HepG2 (cell line): Measurements from ENCODE around the gene SUPT6H. TPM values are rescaled to one million over a fixed set of nuclear protein-coding genes. Genes with fewer than 3 reads are reported as not detected.
A peak's percentile ranks its signal among the peaks of the same experiment; 100 is the strongest.

Experiments
- ADNP ChIP-seq: sonication (generic); formaldehyde crosslinking; IDR thresholded peaks from 2 replicates; pipeline ENCODE4 v1.4.0; 2020; ENCODE audit warnings: missing genetic modification reagents
- AGO1 ChIP-seq: fragments of 200-400 bp; formaldehyde crosslinking; IDR thresholded peaks from 2 replicates; pipeline ENCODE4 v1.6.1; 2017; ENCODE audit warnings: mild to moderate bottlenecking, low read depth, low read length, moderate library complexity; ENCODE audit not compliant: poor library complexity, severe bottlenecking
- DNMT3B ChIP-seq: conservative IDR thresholded peaks from 2 replicates; pipeline ENCODE4 v1.6.1; 2016; ENCODE audit warnings: missing biosample characterization, control low read depth
- FOSL1 ChIP-seq: sonication (generic); formaldehyde crosslinking; IDR thresholded peaks from 2 replicates; pipeline ENCODE4 v1.9.0; 2021; ENCODE audit warnings: missing genetic modification reagents, borderline replicate concordance
- HOMEZ ChIP-seq: IDR thresholded peaks from 2 replicates; pipeline ENCODE4 v1.6.1; 2016; ENCODE audit warnings: low read depth
- KDM3A ChIP-seq: IDR thresholded peaks from 2 replicates; pipeline ENCODE4 v1.6.1; 2018; ENCODE audit warnings: low read depth, missing compliant biosample characterization
- MED1 ChIP-seq: sonication (generic); formaldehyde crosslinking; IDR thresholded peaks from 2 replicates; pipeline ENCODE4 v1.4.0; 2020; ENCODE audit warnings: missing genetic modification reagents
- NCOA5 ChIP-seq: sonication (generic); formaldehyde crosslinking; IDR thresholded peaks from 2 replicates; pipeline ENCODE4 v1.4.0; 2020; ENCODE audit warnings: missing genetic modification reagents
- NCOR1 ChIP-seq: fragments of 200-600 bp; sonication (generic); IDR thresholded peaks from 2 replicates; pipeline ENCODE4 v1.7.0; 2017; ENCODE audit warnings: antibody characterized with exemption, low read length, borderline replicate concordance
- NFKBIZ ChIP-seq: IDR thresholded peaks from 2 replicates; pipeline ENCODE4 v1.6.1; 2018; ENCODE audit warnings: missing genetic modification reagents, missing compliant biosample characterization
- PRMT3 ChIP-seq: sonication (generic); formaldehyde crosslinking; IDR thresholded peaks from 2 replicates; pipeline ENCODE4 v1.8.1; 2022; ENCODE audit warnings: low read depth, mild to moderate bottlenecking, moderate library complexity, missing genetic modification reagents, borderline replicate concordance
- RAD21 ChIP-seq: fragments of 450-650 bp; formaldehyde crosslinking; IDR thresholded peaks from 2 replicates; pipeline ENCODE4 v1.5.0; 2020; ENCODE audit warnings: mild to moderate bottlenecking
- RBAK ChIP-seq: sonication (generic); formaldehyde crosslinking; IDR thresholded peaks from 2 replicates; pipeline ENCODE4 v1.5.1; 2020; ENCODE audit warnings: mild to moderate bottlenecking, missing genetic modification reagents
- SETDB1 ChIP-seq: sonication (generic); formaldehyde crosslinking; IDR thresholded peaks from 2 replicates; pipeline ENCODE4 v1.5.1; 2020; ENCODE audit warnings: missing genetic modification reagents, mild to moderate bottlenecking, borderline replicate concordance
- SMC3 ChIP-seq: IDR thresholded peaks from 2 replicates; pipeline ENCODE4 v1.6.1; 2011; ENCODE audit warnings: low read length, improper control_type of control experiment
- SSRP1 ChIP-seq: IDR thresholded peaks from 2 replicates; pipeline ENCODE4 v1.6.1; 2016; ENCODE audit warnings: control low read depth
- ZNF367 ChIP-seq: sonication (generic); formaldehyde crosslinking; IDR thresholded peaks from 2 replicates; pipeline ENCODE4 v1.4.0; 2020; ENCODE audit warnings: missing genetic modification reagents, borderline replicate concordance
- ZNF451 ChIP-seq: sonication (generic); formaldehyde crosslinking; IDR thresholded peaks from 2 replicates; pipeline ENCODE4 v1.5.0; 2020; ENCODE audit warnings: mild to moderate bottlenecking, missing genetic modification reagents
- ZNF558 ChIP-seq: sonication (generic); formaldehyde crosslinking; IDR thresholded peaks from 2 replicates; pipeline ENCODE4 v1.9.0; 2022; ENCODE audit warnings: mild to moderate bottlenecking, missing genetic modification reagents, borderline replicate concordance
- ZNF614 ChIP-seq: IDR thresholded peaks from 2 replicates; pipeline ENCODE4 v1.6.1; 2018; ENCODE audit warnings: missing biosample characterization, missing genetic modification reagents, inconsistent platforms, borderline replicate concordance
- ZNF720 ChIP-seq: sonication (generic); formaldehyde crosslinking; IDR thresholded peaks from 2 replicates; pipeline ENCODE4 v1.4.0; 2020; ENCODE audit warnings: missing genetic modification reagents
- polyA plus RNA-seq, 8 experiments: library from polyadenylated mRNA; depleted of rRNA in 3 of 8; stranded (reverse) in 7 of 8; unstranded in 1 of 8; fragments of >200 nt; fragmentation: Illumina TruSeq in 4 of 8; extraction: Trizol in 4 of 8; gene quantifications; 2 replicates each; pipeline versions ENCODE4 v1.2.1 to v1.2.3, GENCODE V29; 2011 to 2016; ENCODE audit warnings: low read depth in 4 of 8, missing spikeins in 1 of 8, mixed read lengths in 1 of 8; ENCODE audit not compliant: insufficient read depth in 1 of 8
- total RNA-seq, 5 experiments: library from RNA; depleted of rRNA; stranded (reverse); fragments of >200 nt; fragmentation: Illumina TruSeq; extraction: Trizol; gene quantifications; 2 replicates each; pipeline ENCODE4 v1.2.3, GENCODE V29; 2016; ENCODE audit warnings: low read depth in 1 of 5
- TF ChIP-seq, protein P1 (sequence below), 2 experiments: fragments of 450-650 bp in 1 of 2; sonication (generic) in 1 of 2; formaldehyde crosslinking; IDR thresholded peaks; 2 replicates each; pipeline versions ENCODE4 v1.5.0 to v1.8.0; 2020 to 2022; ENCODE audit warnings: mild to moderate bottlenecking in 1 of 2, missing genetic modification reagents in 1 of 2
- TF ChIP-seq, protein P2 (sequence below): sonication (generic); formaldehyde crosslinking; IDR thresholded peaks from 2 replicates; pipeline ENCODE4 v1.4.0; 2020; ENCODE audit warnings: missing genetic modification reagents
- TF ChIP-seq, protein P3 (sequence below): sonication (generic); formaldehyde crosslinking; IDR thresholded peaks from 2 replicates; pipeline ENCODE4 v1.9.0; 2021; ENCODE audit warnings: missing genetic modification reagents, borderline replicate concordance

SUPT6H gene
- total and polyA plus RNA-seq, 2 of the 13 experiments (the other 11 are each of a cell fraction or from before 2014, with no cell fraction given) = 32.7 to 39.9 TPM

DNA sequence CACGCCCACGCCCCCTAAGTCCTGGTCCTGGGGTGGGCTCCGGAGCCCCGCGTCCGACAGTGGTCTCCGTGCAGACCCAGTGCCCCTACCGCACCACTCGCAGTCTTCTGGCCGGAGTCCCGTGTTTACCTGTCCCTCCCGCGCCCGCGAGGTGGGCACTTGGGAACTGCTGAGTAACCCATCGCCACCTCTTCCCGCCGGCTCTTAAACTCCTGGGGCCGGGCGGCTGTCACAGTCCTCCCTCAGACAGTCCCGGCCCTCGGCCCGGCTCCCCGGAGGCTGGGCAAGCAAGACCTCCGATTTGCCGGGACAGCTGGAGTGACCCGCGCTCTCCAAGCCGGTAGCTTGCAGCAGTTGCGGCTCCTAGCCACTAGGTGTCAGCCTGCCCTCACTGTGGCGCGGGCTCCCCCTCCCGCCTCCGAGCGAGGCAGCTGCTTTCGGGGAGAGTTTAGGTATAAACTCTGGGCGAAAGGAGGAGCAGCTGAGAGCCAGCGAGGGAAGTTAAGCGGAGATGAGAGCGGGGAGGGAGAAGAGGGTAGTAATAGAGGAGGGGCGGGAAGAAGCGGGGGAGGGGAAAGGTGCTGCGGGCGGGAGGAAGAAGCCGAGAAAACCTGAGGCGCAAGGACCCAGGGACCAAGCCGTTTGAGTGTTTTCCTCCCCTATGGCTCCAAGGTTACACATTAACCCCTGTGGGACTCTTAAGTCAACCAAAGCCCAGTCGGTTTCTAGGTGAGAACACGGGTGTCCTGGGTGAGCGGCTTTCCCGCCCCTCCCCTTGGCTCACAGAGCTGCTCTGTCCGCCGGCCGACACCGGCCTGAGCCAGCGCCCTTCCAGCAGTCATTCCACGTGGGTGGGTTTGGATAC lies 64.9 kb downstream of the SUPT6H start (continued):
- peak; percentile 99 for TF ChIP-seq KDM3A
- 0 out of 2 replicates have a peak, but pooled peaks have one; percentile 4 for TF ChIP-seq ZNF451 (CRISPR knock-in tag)
- no peak for TF ChIP-seq ZNF720 (CRISPR knock-in tag)
- TF ChIP-seq RAD21 (CRISPR knock-in tag) = peak; percentile 99
- no peak for TF ChIP-seq SETDB1 (CRISPR knock-in tag)
- no peak for TF ChIP-seq NFKBIZ (CRISPR knock-in tag)
- no peak; the same call in 1 of the 2 replicates for TF ChIP-seq HOMEZ (CRISPR knock-in tag)
- no peak for TF ChIP-seq FOSL1 (CRISPR knock-in tag)
- TF ChIP-seq, protein P1, sequence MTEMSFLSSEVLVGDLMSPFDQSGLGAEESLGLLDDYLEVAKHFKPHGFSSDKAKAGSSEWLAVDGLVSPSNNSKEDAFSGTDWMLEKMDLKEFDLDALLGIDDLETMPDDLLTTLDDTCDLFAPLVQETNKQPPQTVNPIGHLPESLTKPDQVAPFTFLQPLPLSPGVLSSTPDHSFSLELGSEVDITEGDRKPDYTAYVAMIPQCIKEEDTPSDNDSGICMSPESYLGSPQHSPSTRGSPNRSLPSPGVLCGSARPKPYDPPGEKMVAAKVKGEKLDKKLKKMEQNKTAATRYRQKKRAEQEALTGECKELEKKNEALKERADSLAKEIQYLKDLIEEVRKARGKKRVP (CRISPR knock-in tag; IDR thresholded peaks at IDR 0.05) = no peak
- no peak for TF ChIP-seq NCOR1
- TF ChIP-seq ZNF558 (CRISPR knock-in tag) = no peak
- TF ChIP-seq ADNP (CRISPR knock-in tag) = no peak
- no peak for TF ChIP-seq ZNF367 (CRISPR knock-in tag)
- TF ChIP-seq DNMT3B (CRISPR knock-in tag) = 0 out of 2 replicates have a peak, but pooled peaks have one; percentile 44
- TF ChIP-seq, protein P2, sequence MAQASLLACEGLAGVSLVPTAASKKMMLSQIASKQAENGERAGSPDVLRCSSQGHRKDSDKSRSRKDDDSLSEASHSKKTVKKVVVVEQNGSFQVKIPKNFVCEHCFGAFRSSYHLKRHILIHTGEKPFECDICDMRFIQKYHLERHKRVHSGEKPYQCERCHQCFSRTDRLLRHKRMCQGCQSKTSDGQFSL (CRISPR knock-in tag) = peak; percentile 33; the same call in 1 of the 2 replicates
- no peak for TF ChIP-seq RBAK (CRISPR knock-in tag)
- TF ChIP-seq ZNF614 (CRISPR knock-in tag) = no peak; the same call in 1 of the 2 replicates
- no peak for TF ChIP-seq SSRP1 (CRISPR knock-in tag)
- no peak for TF ChIP-seq NCOA5 (CRISPR knock-in tag)
- peak; percentile 63; the same call in 1 of the 2 replicates for TF ChIP-seq SMC3
- TF ChIP-seq AGO1 = no peak
- TF ChIP-seq, protein P3, sequence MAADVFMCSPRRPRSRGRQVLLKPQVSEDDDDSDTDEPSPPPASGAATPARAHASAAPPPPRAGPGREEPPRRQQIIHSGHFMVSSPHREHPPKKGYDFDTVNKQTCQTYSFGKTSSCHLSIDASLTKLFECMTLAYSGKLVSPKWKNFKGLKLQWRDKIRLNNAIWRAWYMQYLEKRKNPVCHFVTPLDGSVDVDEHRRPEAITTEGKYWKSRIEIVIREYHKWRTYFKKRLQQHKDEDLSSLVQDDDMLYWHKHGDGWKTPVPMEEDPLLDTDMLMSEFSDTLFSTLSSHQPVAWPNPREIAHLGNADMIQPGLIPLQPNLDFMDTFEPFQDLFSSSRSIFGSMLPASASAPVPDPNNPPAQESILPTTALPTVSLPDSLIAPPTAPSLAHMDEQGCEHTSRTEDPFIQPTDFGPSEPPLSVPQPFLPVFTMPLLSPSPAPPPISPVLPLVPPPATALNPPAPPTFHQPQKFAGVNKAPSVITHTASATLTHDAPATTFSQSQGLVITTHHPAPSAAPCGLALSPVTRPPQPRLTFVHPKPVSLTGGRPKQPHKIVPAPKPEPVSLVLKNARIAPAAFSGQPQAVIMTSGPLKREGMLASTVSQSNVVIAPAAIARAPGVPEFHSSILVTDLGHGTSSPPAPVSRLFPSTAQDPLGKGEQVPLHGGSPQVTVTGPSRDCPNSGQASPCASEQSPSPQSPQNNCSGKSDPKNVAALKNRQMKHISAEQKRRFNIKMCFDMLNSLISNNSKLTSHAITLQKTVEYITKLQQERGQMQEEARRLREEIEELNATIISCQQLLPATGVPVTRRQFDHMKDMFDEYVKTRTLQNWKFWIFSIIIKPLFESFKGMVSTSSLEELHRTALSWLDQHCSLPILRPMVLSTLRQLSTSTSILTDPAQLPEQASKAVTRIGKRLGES (CRISPR knock-in tag) = no peak
- no peak; the same call in 1 of the 2 replicates for TF ChIP-seq PRMT3 (CRISPR knock-in tag)
- TF ChIP-seq MED1 (CRISPR knock-in tag) = peak; percentile 45; the same call in 1 of the 2 replicates
